Peyer's patch (tissue), 4 donors: ENCODE measurements around the gene CAPN7. TPM values are rescaled to one million over a fixed set of nuclear protein-coding genes. Genes with fewer than 3 reads are reported as not detected.
A peak's percentile ranks its signal among the peaks of the same experiment; 100 is the strongest.

ENCODE experiments used
- DNase-seq, 3 donors: peaks; one replicate each; pipeline ENCODE4 v3.0.0-alpha.2; 2017 to 2019
- H3K27ac ChIP-seq, 4 donors: fragments of 200-600 bp; sonication (generic); one replicate each; pipeline ENCODE4 v1.5.1; 2016 to 2019
- H3K27me3 ChIP-seq, 2 donors: fragments of 200-600 bp; sonication (generic); one replicate each; pipeline ENCODE4 v1.5.1; 2019
- H3K36me3 ChIP-seq, 3 donors: fragments of 200-600 bp; sonication (generic); one replicate each; pipeline ENCODE4 v1.5.1; 2016 to 2019
- H3K4me1 ChIP-seq, 4 donors: fragments of 200-600 bp; sonication (generic); one replicate each; pipeline ENCODE4 v1.5.1; 2016 to 2019
- H3K4me3 ChIP-seq, 4 donors: fragments of 200-600 bp; sonication (generic); 1 replicate in 3 of 4; 2 replicates in 1 of 4; pipeline ENCODE4 v1.5.1; 2016 to 2019; ENCODE audit warnings: mild to moderate bottlenecking in 1 of 4
- H3K9me3 ChIP-seq, 4 donors: fragments of 200-600 bp; sonication (generic); one replicate each; pipeline ENCODE4 v1.5.1; 2016 to 2019; ENCODE audit warnings: mild to moderate bottlenecking in 1 of 4
- POLR2A ChIP-seq, 2 donors: fragments of 450-650 bp; IDR thresholded peaks; one replicate each; pipeline ENCODE4 v1.5.1; 2017; ENCODE audit warnings: antibody characterized with exemption in 2 of 2, mild to moderate bottlenecking in 2 of 2, moderate library complexity in 2 of 2
- total RNA-seq, 4 donors: library from RNA; depleted of rRNA; stranded (reverse); fragments of >200 nt; gene quantifications; one replicate each; pipeline ENCODE4 v1.1.0, GENCODE V29; 2016
- TF ChIP-seq, protein P1 (sequence below), 6 experiments: fragments of 450-650 bp in 4 of 6; fragments of 200-600 bp in 2 of 6; sonication (generic) in 1 of 6; IDR thresholded peaks; one replicate each; pipeline ENCODE4 v1.5.1; 2017 to 2019; ENCODE audit warnings: antibody characterized with exemption in 6 of 6, mild to moderate bottlenecking in 3 of 6, moderate library complexity in 1 of 6

CAPN7 gene
- total RNA-seq, 4 donors from 2014 or later: 50.3 to 115 (median 69.3) TPM

DNA sequence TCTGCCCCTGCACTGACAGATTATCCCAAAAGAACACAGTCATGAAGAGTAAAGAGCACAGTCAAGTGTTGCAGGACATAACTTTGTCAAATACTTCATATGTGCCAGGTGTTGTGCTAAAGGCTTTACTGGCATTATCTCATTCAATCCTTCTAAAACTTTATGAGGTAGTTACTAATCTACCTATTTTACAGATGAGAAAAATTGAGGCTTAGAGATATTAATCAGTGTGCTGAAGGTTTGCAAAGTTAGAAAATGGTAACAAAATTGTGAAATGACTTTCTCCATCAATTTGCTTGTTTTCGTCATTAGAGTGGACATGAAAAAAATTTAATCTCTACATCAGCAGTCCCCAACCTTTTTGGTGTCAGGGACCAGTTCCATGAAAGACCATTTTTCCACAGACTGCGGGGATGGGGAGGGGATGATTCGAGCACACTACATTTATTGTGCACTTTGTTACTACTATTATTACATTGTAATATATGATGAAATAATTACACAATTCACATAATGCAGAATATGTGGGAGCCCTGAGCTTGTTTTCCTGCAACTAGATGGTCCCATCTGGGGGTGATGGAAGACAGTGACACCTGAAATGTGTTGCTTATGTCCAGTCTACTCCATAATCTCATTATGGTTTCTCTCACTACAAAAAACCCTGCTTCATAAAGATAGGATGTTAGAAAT lies 8.6 kb upstream of the CAPN7 start:
- Histone ChIP-seq H3K27me3 (no peaks in the 10 kb centered on the region), H3K4me1 (no peaks in the 10 kb centered on the region), H3K4me3 (no peak overlapping the region), H3K27ac (no peak overlapping the region), H3K9me3 (no peaks in the 10 kb centered on the region), H3K36me3 (no peaks in the 10 kb centered on the region)
- no peak for DNase-seq
- TF ChIP-seq, protein P1, sequence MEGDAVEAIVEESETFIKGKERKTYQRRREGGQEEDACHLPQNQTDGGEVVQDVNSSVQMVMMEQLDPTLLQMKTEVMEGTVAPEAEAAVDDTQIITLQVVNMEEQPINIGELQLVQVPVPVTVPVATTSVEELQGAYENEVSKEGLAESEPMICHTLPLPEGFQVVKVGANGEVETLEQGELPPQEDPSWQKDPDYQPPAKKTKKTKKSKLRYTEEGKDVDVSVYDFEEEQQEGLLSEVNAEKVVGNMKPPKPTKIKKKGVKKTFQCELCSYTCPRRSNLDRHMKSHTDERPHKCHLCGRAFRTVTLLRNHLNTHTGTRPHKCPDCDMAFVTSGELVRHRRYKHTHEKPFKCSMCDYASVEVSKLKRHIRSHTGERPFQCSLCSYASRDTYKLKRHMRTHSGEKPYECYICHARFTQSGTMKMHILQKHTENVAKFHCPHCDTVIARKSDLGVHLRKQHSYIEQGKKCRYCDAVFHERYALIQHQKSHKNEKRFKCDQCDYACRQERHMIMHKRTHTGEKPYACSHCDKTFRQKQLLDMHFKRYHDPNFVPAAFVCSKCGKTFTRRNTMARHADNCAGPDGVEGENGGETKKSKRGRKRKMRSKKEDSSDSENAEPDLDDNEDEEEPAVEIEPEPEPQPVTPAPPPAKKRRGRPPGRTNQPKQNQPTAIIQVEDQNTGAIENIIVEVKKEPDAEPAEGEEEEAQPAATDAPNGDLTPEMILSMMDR (IDR thresholded peaks at IDR 0.05): no peak

DNA sequence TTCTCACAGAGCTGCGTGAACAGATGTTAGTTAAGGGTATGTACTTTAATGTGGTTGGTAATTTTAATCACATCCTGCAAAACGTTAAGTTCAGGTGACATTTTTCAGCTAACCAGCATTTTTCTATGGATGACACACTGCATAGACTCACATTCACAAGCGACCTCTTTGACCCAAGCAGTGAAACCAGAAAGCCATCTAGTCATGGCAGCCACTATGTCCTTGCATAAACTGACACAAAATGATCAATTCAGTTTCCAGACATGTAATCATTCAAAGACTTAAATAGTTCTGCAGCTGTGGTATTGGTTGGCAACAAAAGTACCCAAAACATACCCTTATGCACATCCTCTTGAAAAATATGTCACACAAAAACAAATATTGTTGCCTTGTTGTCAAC lies 7.4 kb upstream of the CAPN7 start:
- H3K27ac ChIP-seq: no peak overlapping the region

DNA sequence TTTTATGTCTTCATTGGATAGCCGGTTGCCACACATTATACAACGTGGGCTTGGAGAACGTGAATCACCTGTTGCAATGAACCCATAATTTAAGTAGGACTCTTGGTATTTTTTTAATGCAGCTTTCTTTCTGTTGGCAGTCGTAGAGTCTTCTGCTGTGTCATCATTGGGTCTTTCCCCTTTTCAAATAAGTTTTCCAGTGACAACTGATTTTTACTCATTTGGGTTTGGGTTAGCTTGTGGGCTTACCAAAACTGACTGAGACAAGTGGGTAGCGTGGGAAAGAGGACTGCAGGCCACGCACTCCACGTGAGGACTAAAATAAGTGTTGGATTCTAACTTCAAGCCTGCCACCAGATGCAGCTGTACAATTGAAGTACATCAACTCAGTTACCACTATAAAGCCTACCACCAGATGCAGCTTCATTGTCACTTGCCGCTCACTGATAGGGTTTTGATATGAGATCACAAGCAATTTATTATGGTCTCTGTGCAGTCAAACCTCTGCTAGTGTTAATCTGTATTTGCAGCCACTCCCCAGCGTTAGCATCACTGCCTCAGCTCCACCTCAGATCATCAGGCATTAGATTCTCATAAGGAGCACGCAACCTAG lies 6.4 kb upstream of the CAPN7 start:
- Histone ChIP-seq H3K27me3 (no peaks in the 10 kb centered on the region), H3K4me1 (no peaks in the 10 kb centered on the region), H3K4me3 (no peak overlapping the region), H3K9me3 (no peaks in the 10 kb centered on the region), H3K27ac (no peak overlapping the region), H3K36me3 (no peaks in the 10 kb centered on the region)
- no peak for TF ChIP-seq POLR2A (IDR thresholded peaks at IDR 0.05)
- TF ChIP-seq, protein P1 (IDR thresholded peaks at IDR 0.05): no peak
- DNase-seq: no peak

More for the DNA sequence above, 7.4 kb upstream of the CAPN7 start:
- TF ChIP-seq, protein P1 (IDR thresholded peaks at IDR 0.05): no peak
- no peak for TF ChIP-seq POLR2A (IDR thresholded peaks at IDR 0.05)
- Histone ChIP-seq H3K9me3 (no peaks in the 10 kb centered on the region), H3K4me1 (no peaks in the 10 kb centered on the region), H3K4me3 (no peak overlapping the region), H3K27me3 (no peaks in the 10 kb centered on the region), H3K36me3 (no peaks in the 10 kb centered on the region)
- no peak for DNase-seq

DNA sequence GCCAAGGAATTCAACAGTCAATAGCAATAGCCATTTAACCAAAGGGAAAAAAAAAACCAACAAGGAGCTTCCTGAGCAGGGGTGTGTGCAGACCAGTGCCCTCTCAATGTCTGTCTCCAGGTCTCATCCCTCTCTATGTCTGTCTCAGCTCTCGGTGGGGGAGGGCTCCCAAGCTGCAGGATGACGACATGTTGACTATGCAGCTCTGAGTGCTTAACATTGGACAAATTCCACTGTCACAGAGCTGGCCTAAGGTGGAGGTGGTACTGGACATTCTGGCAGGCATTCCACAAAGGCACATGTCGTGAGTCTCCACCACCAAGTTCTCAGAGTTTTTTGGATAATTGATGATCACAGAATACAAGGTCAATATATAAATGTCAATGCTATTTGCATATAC lies 2.0 kb upstream of the CAPN7 start:
- no peaks in the 10 kb centered on the region for H3K27me3 ChIP-seq
- H3K27ac ChIP-seq: no peak overlapping the region
- H3K4me3 ChIP-seq: no peak overlapping the region
- DNase-seq: no peak
- no peaks in the 10 kb centered on the region for H3K9me3 ChIP-seq
- peaks cover 0 to 16% (median 0%) of the 10 kb centered on the region in 4 donors for H3K4me1 ChIP-seq
- peaks cover 0 to under 1% (median 0%) of the 10 kb centered on the region in 3 donors for H3K36me3 ChIP-seq
- no peak for TF ChIP-seq POLR2A (IDR thresholded peaks at IDR 0.05)
- TF ChIP-seq, protein P1 (IDR thresholded peaks at IDR 0.05): no peak

DNA sequence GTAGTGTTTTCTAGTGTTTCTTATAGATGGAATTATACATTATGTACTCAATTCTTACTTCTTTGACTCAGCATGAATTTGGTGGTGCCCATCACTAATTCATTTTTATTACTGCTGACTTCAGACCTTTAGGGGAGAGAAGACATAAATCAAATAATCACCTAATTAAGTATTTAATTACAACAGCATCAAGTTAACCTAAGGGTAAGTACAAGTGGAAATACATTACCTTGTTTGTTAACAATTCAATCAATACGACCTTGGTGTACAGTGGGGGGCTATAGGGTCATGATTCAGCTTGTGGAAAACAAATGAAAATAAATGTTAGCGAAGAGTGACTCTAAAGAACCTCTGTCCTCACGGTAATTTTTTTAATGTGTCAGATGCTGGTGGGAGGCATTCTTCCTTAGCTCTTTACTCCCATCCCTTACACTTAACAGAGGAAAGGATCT lies 538 bp upstream of the CAPN7 start:
- DNase-seq: no peak
- Histone ChIP-seq H3K4me1 (peaks cover 0 to 23% (median 0%) of the 10 kb centered on the region in 4 donors), H3K9me3 (no peaks in the 10 kb centered on the region), H3K27ac (peak overlapping the region; percentile 95 to 98 (median 96)), H3K36me3 (peaks cover 0 to 11% (median 0%) of the 10 kb centered on the region in 3 donors), H3K27me3 (no peaks in the 10 kb centered on the region), H3K4me3 (peak overlapping the region; percentile 66 to 99 (median 88))
- TF ChIP-seq POLR2A (IDR thresholded peaks at IDR 0.05): no peak
- TF ChIP-seq, protein P1 (IDR thresholded peaks at IDR 0.05): no peak
